Lower lobe of right lung (tissue), 2 donors: ENCODE results near the gene COL4A1. TPM values are rescaled to one million over a fixed set of nuclear protein-coding genes. Genes with fewer than 3 reads are reported as not detected.

Source experiments
- ATAC-seq, 2 donors: fragments of 200-7000 bp; cut with Tn5 transposase; one replicate each; pipeline ENCODE4 v1.9.1; 2020 to 2022; ENCODE audit warnings: mild to moderate bottlenecking in 2 of 2, moderate library complexity in 2 of 2
- DNase-seq: peaks from one replicate; pipeline ENCODE4 v3.0.0-alpha.2; 2020
- H3K27ac ChIP-seq: fragments of 200-600 bp; one replicate; pipeline ENCODE4 v1.8.0; 2022
- H3K27me3 ChIP-seq: fragments of 200-600 bp; one replicate; pipeline ENCODE4 v1.8.0; 2022; ENCODE audit warnings: low read depth
- H3K36me3 ChIP-seq: fragments of 200-600 bp; one replicate; pipeline ENCODE4 v1.8.0; 2022; ENCODE audit warnings: mild to moderate bottlenecking
- H3K4me1 ChIP-seq: fragments of 200-600 bp; one replicate; pipeline ENCODE4 v1.8.0; 2022
- H3K4me3 ChIP-seq: fragments of 200-600 bp; one replicate; pipeline ENCODE4 v1.8.0; 2022; ENCODE audit warnings: mild to moderate bottlenecking
- H3K9me3 ChIP-seq: fragments of 200-600 bp; one replicate; pipeline ENCODE4 v1.8.0; 2022
- intact Hi-C: fragments of 100-400 bp; cut with DNase I; formaldehyde crosslinking; loops from one replicate; pipeline ENCODE4 v1.11.0; 2022
- long read RNA-seq: library from polyadenylated mRNA; unstranded; transcript quantifications from one replicate; pipeline ENCODE4 v2.0.0, GENCODE V29; 2021
- total RNA-seq: library from RNA; stranded (reverse); fragmentation: NEBNext Ultra II Directional; extraction: Animal tissue kit (Norgen Biotek cat#: 25700); gene quantifications from one replicate; pipeline ENCODE4 v1.2.1, GENCODE V29; 2021
- TF ChIP-seq, protein P1 (sequence below): fragments of 200-600 bp; IDR thresholded peaks from one replicate; pipeline ENCODE4 v1.8.0; 2022; ENCODE audit warnings: antibody characterized with exemption, mild to moderate bottlenecking
- donor health status: DM: no; HTN: yes; CAD: no; lungs with severe emphysema.

COL4A1 gene
- 161 TPM for total RNA-seq
- long read RNA-seq, full-length matches to known transcripts = 29 of 135 reads
- long read RNA-seq, partial matches to known transcripts = 93 of 135 reads
- long read RNA-seq, other reads (novel, unspliced or antisense) = 13 of 135 reads

- H3K27ac ChIP-seq = peak within 1 kb of the TSS; percentile 93
- peaks cover 20% of the 10 kb centered on the region for H3K27me3 ChIP-seq
- intact Hi-C loops = loop anchor here (10.0 kb wide), 1 partner anchor 72 kb away; no protein-coding TSS in a partner anchor
- TF ChIP-seq, protein P1, sequence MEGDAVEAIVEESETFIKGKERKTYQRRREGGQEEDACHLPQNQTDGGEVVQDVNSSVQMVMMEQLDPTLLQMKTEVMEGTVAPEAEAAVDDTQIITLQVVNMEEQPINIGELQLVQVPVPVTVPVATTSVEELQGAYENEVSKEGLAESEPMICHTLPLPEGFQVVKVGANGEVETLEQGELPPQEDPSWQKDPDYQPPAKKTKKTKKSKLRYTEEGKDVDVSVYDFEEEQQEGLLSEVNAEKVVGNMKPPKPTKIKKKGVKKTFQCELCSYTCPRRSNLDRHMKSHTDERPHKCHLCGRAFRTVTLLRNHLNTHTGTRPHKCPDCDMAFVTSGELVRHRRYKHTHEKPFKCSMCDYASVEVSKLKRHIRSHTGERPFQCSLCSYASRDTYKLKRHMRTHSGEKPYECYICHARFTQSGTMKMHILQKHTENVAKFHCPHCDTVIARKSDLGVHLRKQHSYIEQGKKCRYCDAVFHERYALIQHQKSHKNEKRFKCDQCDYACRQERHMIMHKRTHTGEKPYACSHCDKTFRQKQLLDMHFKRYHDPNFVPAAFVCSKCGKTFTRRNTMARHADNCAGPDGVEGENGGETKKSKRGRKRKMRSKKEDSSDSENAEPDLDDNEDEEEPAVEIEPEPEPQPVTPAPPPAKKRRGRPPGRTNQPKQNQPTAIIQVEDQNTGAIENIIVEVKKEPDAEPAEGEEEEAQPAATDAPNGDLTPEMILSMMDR = no peak
- H3K4me3 ChIP-seq = peak within 1 kb of the TSS; percentile 78
- H3K36me3 ChIP-seq = no peaks in the 10 kb centered on the region
- DNase-seq (peak; percentile 68), ATAC-seq (peak; percentile 87 to 90)
- H3K4me1 ChIP-seq = peaks cover 30% of the 10 kb centered on the region
- H3K9me3 ChIP-seq = no peaks in the 10 kb centered on the region
Measured at GRCh38 chr13:110306960-110307766, at the start of gene COL4A1, which contains the start of gene COL4A2. COL4A1 (minus strand) TSS chr13:110307157; CDS start chr13:110307027, 130 bp downstream. COL4A2 (plus strand) TSS chr13:110307284; CDS start chr13:110307904, 620 bp downstream.

GRCh38 chr13:110356362-110356761 lies 49.4 kb upstream of the COL4A1 start:
- Histone ChIP-seq H3K27ac (no peak overlapping the region), H3K27me3 (no peaks in the 10 kb centered on the region), H3K4me1 (peaks cover 45% of the 10 kb centered on the region), H3K4me3 (no peak overlapping the region), H3K9me3 (no peaks in the 10 kb centered on the region), H3K36me3 (peaks cover 6% of the 10 kb centered on the region)
- TF ChIP-seq, protein P1 = no peak
- no peak for ATAC-seq
- intact Hi-C loops = no loop called here
- no peak for DNase-seq

DNA sequence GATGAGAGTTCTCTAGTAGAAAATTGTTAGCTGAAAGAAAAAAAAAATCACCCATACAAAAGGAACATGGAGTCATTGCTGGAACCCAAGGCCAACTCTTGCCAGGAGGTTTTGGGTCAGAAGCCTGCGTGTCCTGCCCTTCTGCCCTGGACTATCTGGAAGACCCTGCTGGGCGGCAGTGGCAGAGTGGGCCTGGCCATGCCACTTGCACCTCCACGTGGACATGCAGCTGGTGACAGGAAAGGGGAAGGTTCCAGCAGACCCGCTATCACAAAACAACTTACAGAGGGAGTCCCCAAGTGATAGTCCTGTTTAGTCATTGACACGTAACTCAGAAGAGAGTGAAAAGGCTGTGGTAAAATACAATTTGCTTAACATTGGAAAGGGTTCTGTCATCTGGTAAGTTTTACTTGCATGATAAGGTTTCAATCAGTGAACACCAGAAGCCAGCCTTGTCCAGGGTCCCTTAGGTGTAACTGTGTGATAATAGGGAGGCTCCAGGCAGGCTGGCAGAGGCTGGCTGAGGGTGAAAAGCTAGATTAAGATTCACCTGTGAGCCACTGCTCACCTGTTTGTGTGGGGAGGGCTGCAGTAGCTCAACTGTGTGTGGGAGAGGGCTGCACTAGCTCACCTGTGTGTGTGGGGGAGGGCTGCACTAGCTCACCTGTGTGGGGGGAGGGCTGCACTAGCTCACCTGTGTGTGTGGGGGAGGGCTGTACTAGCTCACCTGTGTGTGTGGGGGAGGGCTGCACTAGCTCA lies 47.9 kb upstream of the COL4A1 start:
- DNase-seq (no peak), ATAC-seq (no peak)
- Histone ChIP-seq H3K4me3 (no peak overlapping the region), H3K9me3 (no peaks in the 10 kb centered on the region), H3K27ac (no peak overlapping the region), H3K36me3 (peaks cover 6% of the 10 kb centered on the region), H3K27me3 (no peaks in the 10 kb centered on the region), H3K4me1 (peaks cover 31% of the 10 kb centered on the region)
- intact Hi-C loops = no loop called here
- TF ChIP-seq, protein P1 = no peak

DNA sequence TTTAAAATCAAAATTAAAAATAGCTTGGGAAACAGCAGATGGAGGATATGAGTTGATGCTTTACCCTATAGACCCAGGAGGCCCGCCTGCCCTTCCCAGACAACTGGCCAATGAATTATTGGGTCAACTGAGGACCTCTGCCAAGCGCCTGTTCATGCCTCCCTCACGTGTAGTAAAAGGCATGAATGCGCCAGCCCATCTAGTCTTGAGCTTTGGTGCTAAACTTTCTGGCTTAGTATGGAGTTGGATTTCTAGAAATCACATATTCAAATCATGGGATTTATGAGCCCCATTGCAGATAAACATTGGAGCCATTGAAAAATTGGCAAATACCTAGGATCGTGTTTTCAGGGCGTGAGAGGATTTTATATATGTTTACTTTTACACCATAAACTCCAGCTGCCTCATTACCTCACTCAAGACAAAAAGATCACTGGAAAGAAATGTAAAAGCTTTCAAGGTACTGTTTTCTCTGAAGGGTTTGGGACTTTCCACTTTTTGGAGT lies 47.2 kb upstream of the COL4A1 start:
- peaks cover 29% of the 10 kb centered on the region for H3K4me1 ChIP-seq
- DNase-seq (no peak), ATAC-seq (no peak)
- H3K27ac ChIP-seq = peak overlapping the region; percentile 42
- intact Hi-C loops = no loop called here
- TF ChIP-seq, protein P1 = no peak
- H3K4me3 ChIP-seq = no peak overlapping the region
- no peaks in the 10 kb centered on the region for H3K9me3 ChIP-seq
- H3K36me3 ChIP-seq = peaks cover 6% of the 10 kb centered on the region
- no peaks in the 10 kb centered on the region for H3K27me3 ChIP-seq

DNA sequence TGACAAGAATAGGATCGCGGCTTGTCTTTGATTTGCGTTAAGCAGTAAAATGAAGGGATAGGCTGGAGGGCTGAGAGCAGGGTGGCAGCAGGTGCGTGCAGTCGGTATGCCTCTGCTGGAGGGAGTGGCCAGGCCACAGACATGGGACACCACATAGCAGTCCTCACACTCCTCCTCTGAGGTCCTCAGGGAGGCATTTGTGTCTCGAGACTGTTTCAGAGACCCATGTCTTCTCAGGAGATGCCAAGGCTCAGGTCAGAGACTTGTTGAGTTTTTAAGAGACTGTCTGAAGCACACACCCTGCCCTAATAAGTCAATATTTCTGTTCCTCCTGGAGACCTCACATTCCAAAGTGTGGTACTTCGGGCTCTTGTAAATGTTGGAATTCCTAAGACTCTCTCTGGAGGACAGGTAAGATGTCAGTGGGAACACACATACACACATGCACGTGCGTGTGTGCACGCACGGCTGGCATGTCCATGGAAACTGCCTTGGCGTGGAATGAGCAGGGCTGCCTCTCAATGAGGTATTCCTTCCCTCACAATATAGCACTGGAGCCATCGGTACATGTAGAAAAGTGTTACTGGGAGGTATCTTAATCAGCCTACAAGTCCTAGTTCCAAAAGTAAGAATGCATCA lies 46.5 kb upstream of the COL4A1 start:
- Histone ChIP-seq H3K27me3 (no peaks in the 10 kb centered on the region), H3K4me3 (no peak overlapping the region), H3K4me1 (peaks cover 36% of the 10 kb centered on the region), H3K27ac (peak overlapping the region; percentile 58), H3K9me3 (no peaks in the 10 kb centered on the region), H3K36me3 (peaks cover 5% of the 10 kb centered on the region)
- DNase-seq = peak; percentile 59
- TF ChIP-seq, protein P1 = no peak
- intact Hi-C loops = no loop called here
- peak; percentile 90 for ATAC-seq
